Activated CD8-positive, alpha-beta T cell treated with anti-CD3 and anti-CD28 coated beads, Interleukin-2, amount 10 ng/mL, durations not matched to agents 7 days and 5 days (primary cell): ENCODE data around the gene DHRS4. TPM values are rescaled to one million over a fixed set of nuclear protein-coding genes. Genes with fewer than 3 reads are reported as not detected.
"Not testable (repeated sequence)": the region's sequence is repeated elsewhere in the genome, so short reads cannot be mapped to it uniquely, and the experiment has no call there.

ENCODE experiments used
- ATAC-seq: fragments of 150-1000 bp; cut with Tn5 transposase; one replicate; pipeline ENCODE4 v1.10.0; 2021; ENCODE audit warnings: moderate library complexity
- CTCF ChIA-PET: fragments of 350-600 bp; sonication (Branson Sonifier 250); formaldehyde crosslinking; loops from one replicate; lab custom pipeline; 2021; ENCODE audit warnings: antibody characterized with exemption; lab: Charles Lee
- POLR2A ChIA-PET: fragments of 350-600 bp; sonication (Branson Sonifier 250); formaldehyde crosslinking; loops from one replicate; lab custom pipeline; 2021; ENCODE audit warnings: antibody characterized with exemption; lab: Charles Lee
- DNase-seq: peaks from one replicate; pipeline ENCODE4 v3.0.0-alpha.2; 2020
- H3K27ac Mint-ChIP-seq: one replicate; pipeline ENCODE4 v1.8.0; 2021; ENCODE audit warnings: mild to moderate bottlenecking, mixed read lengths
- H3K27me3 Mint-ChIP-seq: one replicate; pipeline ENCODE4 v1.8.0; 2021; ENCODE audit warnings: low read depth, mixed read lengths
- H3K36me3 Mint-ChIP-seq: one replicate; pipeline ENCODE4 v1.8.0; 2021; ENCODE audit warnings: low read depth, mixed read lengths
- H3K4me1 Mint-ChIP-seq: one replicate; pipeline ENCODE4 v1.8.0; 2021; ENCODE audit warnings: low read depth, mixed read lengths
- H3K4me3 Mint-ChIP-seq: one replicate; pipeline ENCODE4 v1.8.0; 2021; ENCODE audit warnings: mild to moderate bottlenecking, mixed read lengths
- H3K9me3 Mint-ChIP-seq: one replicate; pipeline ENCODE4 v1.8.0; 2022; ENCODE audit warnings: mixed read lengths; ENCODE audit not compliant: insufficient read depth
- total RNA-seq, 2 experiments: library from RNA; stranded (reverse); gene quantifications; one replicate each; pipeline ENCODE4 v1.2.3, GENCODE V29; 2021

Gene DHRS4
- total RNA-seq, 2 experiments from 2014 or later: 18.3 to 19.4 TPM

- H3K27me3 Mint-ChIP-seq, H3K9me3 Mint-ChIP-seq, ATAC-seq, DNase-seq, POLR2A ChIA-PET: not testable (repeated sequence)
- Mint-ChIP-seq H3K36me3 (peaks cover 11% of the 10 kb centered on the region), H3K4me1 (peaks cover 41% of the 10 kb centered on the region), H3K4me3 (peak overlapping the region; percentile 79), H3K27ac (peak overlapping the region; percentile 82)
- CTCF ChIA-PET: interaction anchor here (1.4 to 2.1 kb wide), 2 partner anchors 101 to 119 kb away, joined by 4 to 9 read pairs; no protein-coding TSS in a partner anchor
These were observed 36.3 kb downstream of the DHRS4 start for GRCh38 chr14:23989734-23990445.

DNA sequence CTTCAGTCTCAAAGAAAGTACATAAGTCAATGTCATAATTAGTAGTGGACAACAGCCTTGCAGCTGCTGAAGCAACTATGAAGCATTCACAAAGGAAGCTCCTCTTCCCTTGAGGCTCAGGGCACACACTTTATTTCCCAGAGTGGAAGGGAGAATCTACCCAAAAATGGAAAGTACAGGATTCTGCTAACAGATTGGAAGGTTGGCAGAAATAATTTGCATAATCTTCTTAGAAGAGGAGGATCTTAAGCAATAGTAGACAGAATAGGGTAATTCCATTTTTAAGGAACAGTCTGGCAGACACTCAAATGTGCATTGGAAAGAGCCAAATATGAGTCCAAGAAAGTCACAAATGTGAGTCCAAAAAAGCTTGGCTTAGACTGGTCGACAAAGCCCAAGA is 37.4 kb downstream of the DHRS4 start:
- H3K36me3 Mint-ChIP-seq: peaks cover 12% of the 10 kb centered on the region

GRCh38 chr14:23993042-23993441 is 39.5 kb downstream of the DHRS4 start:
- H3K4me1 Mint-ChIP-seq: peaks cover 20% of the 10 kb centered on the region
- ATAC-seq, CTCF ChIA-PET, POLR2A ChIA-PET, H3K9me3 Mint-ChIP-seq, DNase-seq, H3K4me3 Mint-ChIP-seq, H3K27ac Mint-ChIP-seq, H3K27me3 Mint-ChIP-seq: not testable (repeated sequence)
- peaks cover 12% of the 10 kb centered on the region for H3K36me3 Mint-ChIP-seq

More for the DNA sequence above, 37.4 kb downstream of the DHRS4 start:
- CTCF ChIA-PET: interaction anchor here (0.7 kb wide), 1 partner anchor 68 kb away, joined by 3 read pairs; no protein-coding TSS in a partner anchor
- DNase-seq, POLR2A ChIA-PET, H3K4me3 Mint-ChIP-seq, H3K9me3 Mint-ChIP-seq, ATAC-seq, H3K27ac Mint-ChIP-seq, H3K27me3 Mint-ChIP-seq: not testable (repeated sequence)
- peaks cover 38% of the 10 kb centered on the region for H3K4me1 Mint-ChIP-seq

DNA sequence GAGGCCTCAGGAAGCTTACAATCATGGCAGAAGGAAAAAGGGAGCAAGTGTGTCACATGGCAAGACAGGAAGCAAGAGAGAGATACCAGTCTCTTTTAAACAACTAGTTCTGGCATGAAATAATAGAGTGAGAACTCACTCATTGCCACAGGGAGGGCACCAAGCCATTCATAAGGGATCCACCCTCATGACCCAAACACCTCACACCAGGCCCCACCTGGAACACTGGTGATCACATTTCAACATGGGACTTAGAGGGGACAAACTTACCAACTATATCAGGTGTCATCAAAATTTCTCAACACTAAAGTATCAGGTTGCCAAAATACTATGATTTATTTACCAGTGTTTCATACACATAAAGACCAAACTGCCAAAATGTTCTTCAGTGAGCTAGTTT is 42.4 kb downstream of the DHRS4 start:
- ATAC-seq, POLR2A ChIA-PET, H3K9me3 Mint-ChIP-seq, H3K36me3 Mint-ChIP-seq, CTCF ChIA-PET, H3K4me3 Mint-ChIP-seq, H3K4me1 Mint-ChIP-seq, H3K27ac Mint-ChIP-seq, H3K27me3 Mint-ChIP-seq, DNase-seq: not testable (repeated sequence)

DNA sequence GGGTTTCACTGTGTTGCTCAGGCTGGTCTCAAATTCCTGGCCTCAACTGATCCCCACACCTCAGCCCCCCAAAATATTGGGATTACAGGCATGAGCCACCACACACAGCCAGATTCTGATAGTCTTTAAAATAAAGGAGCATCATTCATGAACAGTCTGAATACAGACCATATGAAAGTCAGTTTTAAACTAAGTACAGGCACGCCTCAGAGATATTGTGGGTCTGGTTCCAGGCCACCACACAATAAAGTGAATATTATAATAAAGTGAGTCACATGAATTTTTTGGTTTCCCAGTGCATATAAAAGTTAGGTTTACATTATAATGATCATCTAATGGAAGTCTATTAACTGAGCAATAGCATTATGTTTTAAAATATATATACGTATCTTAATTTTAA is 43.3 kb downstream of the DHRS4 start:
- H3K4me1 Mint-ChIP-seq, H3K4me3 Mint-ChIP-seq, ATAC-seq, H3K27me3 Mint-ChIP-seq, CTCF ChIA-PET, H3K9me3 Mint-ChIP-seq, H3K36me3 Mint-ChIP-seq, POLR2A ChIA-PET, DNase-seq, H3K27ac Mint-ChIP-seq: not testable (repeated sequence)

- CTCF ChIA-PET, H3K27me3 Mint-ChIP-seq, POLR2A ChIA-PET, DNase-seq, H3K27ac Mint-ChIP-seq, H3K36me3 Mint-ChIP-seq, H3K4me3 Mint-ChIP-seq, ATAC-seq, H3K4me1 Mint-ChIP-seq, H3K9me3 Mint-ChIP-seq: not testable (repeated sequence)
These were observed 46.1 kb downstream of the DHRS4 start for GRCh38 chr14:23999640-24000039.

- DNase-seq, H3K4me3 Mint-ChIP-seq, POLR2A ChIA-PET, H3K27me3 Mint-ChIP-seq, H3K9me3 Mint-ChIP-seq, H3K36me3 Mint-ChIP-seq, CTCF ChIA-PET, H3K27ac Mint-ChIP-seq, ATAC-seq, H3K4me1 Mint-ChIP-seq: not testable (repeated sequence)
These were observed 47.5 kb downstream of the DHRS4 start for GRCh38 chr14:24001078-24001477.

GRCh38 chr14:24001679-24002078 is 48.1 kb downstream of the DHRS4 start:
- ATAC-seq, H3K27me3 Mint-ChIP-seq, CTCF ChIA-PET, H3K4me3 Mint-ChIP-seq, H3K27ac Mint-ChIP-seq, DNase-seq, H3K9me3 Mint-ChIP-seq, H3K4me1 Mint-ChIP-seq, POLR2A ChIA-PET, H3K36me3 Mint-ChIP-seq: not testable (repeated sequence)

- peak overlapping the region; percentile 50 for H3K4me3 Mint-ChIP-seq
- H3K27me3 Mint-ChIP-seq, POLR2A ChIA-PET, H3K9me3 Mint-ChIP-seq, CTCF ChIA-PET, DNase-seq, H3K27ac Mint-ChIP-seq: not testable (repeated sequence)
- H3K36me3 Mint-ChIP-seq: peaks cover 14% of the 10 kb centered on the region
- peaks cover 36% of the 10 kb centered on the region for H3K4me1 Mint-ChIP-seq
- peak; percentile 47 for ATAC-seq
These were observed 52.9 kb downstream of the DHRS4 start for GRCh38 chr14:24006471-24006816.

- POLR2A ChIA-PET: interaction anchor here (1.2 kb wide), 1 partner anchor 107 kb away, joined by 3 read pairs; the partner anchor contains the start of genes DCAF11 and NRL
- not testable (repeated sequence) for H3K27me3 Mint-ChIP-seq, H3K9me3 Mint-ChIP-seq
- peak; percentile 71 for DNase-seq
- H3K4me1 Mint-ChIP-seq: peaks cover 36% of the 10 kb centered on the region
- peaks cover 14% of the 10 kb centered on the region for H3K36me3 Mint-ChIP-seq
- peak overlapping the region; percentile 73 for H3K27ac Mint-ChIP-seq
- ATAC-seq: peak; percentile 96
- CTCF ChIA-PET: interaction anchor here (2.0 to 2.6 kb wide), 2 partner anchors 83 to 102 kb away, joined by 7 to 8 read pairs; no protein-coding TSS in a partner anchor
- peak overlapping the region; percentile 73 for H3K4me3 Mint-ChIP-seq
These were observed 53.5 kb downstream of the DHRS4 start for GRCh38 chr14:24006817-24007652.

GRCh38 chr14:24011051-24011450 is 57.5 kb downstream of the DHRS4 start:
- peaks cover 14% of the 10 kb centered on the region for H3K36me3 Mint-ChIP-seq
- H3K9me3 Mint-ChIP-seq: no peaks in the 10 kb centered on the region
- no peak for ATAC-seq
- H3K27me3 Mint-ChIP-seq: no peaks in the 10 kb centered on the region
- DNase-seq: no peak
- POLR2A ChIA-PET: no interaction called here
- CTCF ChIA-PET: interaction anchor here (1.0 kb wide), 1 partner anchor 98 kb away, joined by 4 read pairs; no protein-coding TSS in a partner anchor
- no peak overlapping the region for H3K27ac Mint-ChIP-seq
- no peak overlapping the region for H3K4me3 Mint-ChIP-seq
- H3K4me1 Mint-ChIP-seq: peaks cover 36% of the 10 kb centered on the region
